ENCODE measurements around the gene LYPD3. TPM values are rescaled to one million over a fixed set of nuclear protein-coding genes. Genes with fewer than 3 reads are reported as not detected.

LYPD3 gene
- total RNA-seq, 4 donors from 2014 or later: not detected

DNA sequence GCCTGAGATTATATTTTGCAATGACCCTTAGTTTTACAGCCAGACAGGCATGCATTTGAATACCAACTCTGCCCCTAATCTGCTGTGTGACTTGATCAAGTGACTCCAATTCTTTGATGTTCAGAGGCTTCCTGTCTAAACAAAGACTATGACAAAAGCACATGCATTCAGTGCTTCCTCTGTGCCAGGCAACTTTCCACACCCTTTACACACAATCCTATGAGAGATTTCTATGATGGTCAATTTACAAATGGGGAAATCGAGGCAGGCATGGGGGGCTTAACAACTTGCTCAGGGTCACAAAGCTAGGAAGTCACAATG is 3.7 kb upstream of the LYPD3 start:
- Histone ChIP-seq H3K27ac (no peak overlapping the region), H3K9me3 (no peaks in the 10 kb centered on the region), H3K4me1 (no peaks in the 10 kb centered on the region), H3K27me3 (peaks cover 12 to 27% (median 16%) of the 10 kb centered on the region in 3 donors), H3K36me3 (no peaks in the 10 kb centered on the region), H3K4me3 (no peak overlapping the region)
- TF ChIP-seq, protein P1, sequence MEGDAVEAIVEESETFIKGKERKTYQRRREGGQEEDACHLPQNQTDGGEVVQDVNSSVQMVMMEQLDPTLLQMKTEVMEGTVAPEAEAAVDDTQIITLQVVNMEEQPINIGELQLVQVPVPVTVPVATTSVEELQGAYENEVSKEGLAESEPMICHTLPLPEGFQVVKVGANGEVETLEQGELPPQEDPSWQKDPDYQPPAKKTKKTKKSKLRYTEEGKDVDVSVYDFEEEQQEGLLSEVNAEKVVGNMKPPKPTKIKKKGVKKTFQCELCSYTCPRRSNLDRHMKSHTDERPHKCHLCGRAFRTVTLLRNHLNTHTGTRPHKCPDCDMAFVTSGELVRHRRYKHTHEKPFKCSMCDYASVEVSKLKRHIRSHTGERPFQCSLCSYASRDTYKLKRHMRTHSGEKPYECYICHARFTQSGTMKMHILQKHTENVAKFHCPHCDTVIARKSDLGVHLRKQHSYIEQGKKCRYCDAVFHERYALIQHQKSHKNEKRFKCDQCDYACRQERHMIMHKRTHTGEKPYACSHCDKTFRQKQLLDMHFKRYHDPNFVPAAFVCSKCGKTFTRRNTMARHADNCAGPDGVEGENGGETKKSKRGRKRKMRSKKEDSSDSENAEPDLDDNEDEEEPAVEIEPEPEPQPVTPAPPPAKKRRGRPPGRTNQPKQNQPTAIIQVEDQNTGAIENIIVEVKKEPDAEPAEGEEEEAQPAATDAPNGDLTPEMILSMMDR (IDR thresholded peaks at IDR 0.05 in 4 of 5, conservative IDR thresholded peaks at IDR 0.05 in 1 of 5): no peak
- no peak for TF ChIP-seq POLR2A (IDR thresholded peaks at IDR 0.05)
- in situ Hi-C loops (cut with MboI; ENCODE audit: low sequenced_read_pairs in 4 of 4): no loop called here
- DNase-seq (no peak), ATAC-seq (no peak)
- intact Hi-C loops (cut with DNase I; ENCODE audit: low total_unique reads): no loop called here

DNA sequence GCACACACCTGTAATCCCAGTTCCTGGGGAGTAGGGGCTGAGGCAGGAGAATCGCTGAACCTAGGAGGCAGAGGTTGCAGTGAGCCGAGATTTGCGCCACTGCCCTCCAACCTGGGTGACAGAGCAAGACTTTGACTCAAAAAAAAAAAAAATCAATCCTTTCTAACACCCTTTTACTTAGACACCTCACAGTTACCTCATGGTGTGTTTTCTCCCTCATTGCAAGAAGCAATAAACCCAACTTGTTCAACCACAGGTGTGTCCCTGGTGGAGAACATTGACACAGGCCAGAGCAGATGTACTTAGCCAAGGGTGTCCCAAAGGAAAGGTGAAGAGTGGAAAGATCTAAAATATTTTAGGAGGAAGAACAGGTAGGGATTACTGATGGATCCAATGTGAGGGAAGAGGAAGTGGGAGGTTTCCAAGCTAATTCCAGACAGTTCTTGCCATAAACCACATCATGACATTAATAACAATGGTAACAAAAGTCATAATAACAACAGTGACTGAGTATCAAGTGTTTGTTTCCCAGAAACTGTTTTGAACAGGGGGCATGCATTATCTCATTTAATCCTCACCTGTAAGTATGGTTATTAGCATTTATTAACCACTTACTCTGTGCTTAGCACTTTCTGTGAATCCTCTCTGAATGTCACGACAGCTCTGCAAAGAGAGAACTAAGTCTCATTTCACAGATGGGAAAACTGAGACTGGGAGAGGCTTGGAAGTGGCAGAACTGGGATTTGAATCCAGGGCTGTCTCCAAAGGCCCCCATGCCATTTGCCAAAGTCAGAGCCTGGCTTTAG is 3.1 kb upstream of the LYPD3 start:
- no peak for TF ChIP-seq POLR2A (IDR thresholded peaks at IDR 0.05)
- TF ChIP-seq, protein P1 (IDR thresholded peaks at IDR 0.05 in 4 of 5, conservative IDR thresholded peaks at IDR 0.05 in 1 of 5): no peak
- in situ Hi-C loops (cut with MboI; ENCODE audit: low sequenced_read_pairs in 4 of 4) (no loop called here), intact Hi-C loops (cut with DNase I; ENCODE audit: low total_unique reads) (no loop called here)
- no peaks in the 10 kb centered on the region for H3K9me3 ChIP-seq
- no peaks in the 10 kb centered on the region for H3K36me3 ChIP-seq
- ATAC-seq: no peak
- peaks cover 12 to 32% (median 18%) of the 10 kb centered on the region in 3 donors for H3K27me3 ChIP-seq
- no peak for DNase-seq
- no peak overlapping the region for H3K4me3 ChIP-seq
- no peaks in the 10 kb centered on the region for H3K4me1 ChIP-seq
- H3K27ac ChIP-seq: no peak overlapping the region

GRCh38 chr19:43467730-43468129 is 2.3 kb upstream of the LYPD3 start:
- Histone ChIP-seq H3K36me3 (no peaks in the 10 kb centered on the region), H3K27ac (no peak overlapping the region), H3K4me3 (no peak overlapping the region), H3K4me1 (no peaks in the 10 kb centered on the region), H3K9me3 (no peaks in the 10 kb centered on the region), H3K27me3 (peaks cover 12 to 32% (median 18%) of the 10 kb centered on the region in 3 donors)
- in situ Hi-C loops (cut with MboI; ENCODE audit: low sequenced_read_pairs in 4 of 4) (no loop called here), intact Hi-C loops (cut with DNase I; ENCODE audit: low total_unique reads) (no loop called here)
- TF ChIP-seq, protein P1 (IDR thresholded peaks at IDR 0.05 in 4 of 5, conservative IDR thresholded peaks at IDR 0.05 in 1 of 5): no peak
- no peak for TF ChIP-seq POLR2A (IDR thresholded peaks at IDR 0.05)
- ATAC-seq: no peak
- DNase-seq: no peak

DNA sequence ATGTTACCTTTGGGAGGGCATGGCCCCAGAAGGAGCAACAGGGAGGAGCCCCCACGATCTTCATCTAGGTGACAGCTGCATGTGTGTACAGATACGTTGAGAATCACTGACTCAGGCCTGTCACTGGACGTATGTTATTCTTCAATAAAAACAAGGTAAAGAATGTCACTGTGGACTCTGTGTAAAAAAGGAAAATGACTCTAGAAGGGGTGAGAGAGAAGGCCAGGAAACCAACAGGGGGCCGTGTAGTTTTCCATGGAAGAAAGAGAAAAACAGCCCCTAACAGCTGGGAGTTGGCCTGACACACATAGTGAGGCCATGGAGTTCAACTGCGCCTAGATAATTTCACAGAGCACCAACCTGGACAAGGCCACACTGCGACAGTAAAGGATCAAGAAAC is 1.9 kb upstream of the LYPD3 start:
- intact Hi-C loops (cut with DNase I; ENCODE audit: low total_unique reads) (no loop called here), in situ Hi-C loops (cut with MboI; ENCODE audit: low sequenced_read_pairs in 4 of 4) (no loop called here)
- H3K27me3 ChIP-seq: peaks cover 12 to 35% (median 18%) of the 10 kb centered on the region in 3 donors

More for the DNA sequence above, 1.9 kb upstream of the LYPD3 start:
- Histone ChIP-seq H3K4me3 (no peak overlapping the region), H3K36me3 (no peaks in the 10 kb centered on the region), H3K27ac (no peak overlapping the region), H3K9me3 (no peaks in the 10 kb centered on the region), H3K4me1 (no peaks in the 10 kb centered on the region)
- DNase-seq: no peak
- TF ChIP-seq POLR2A (IDR thresholded peaks at IDR 0.05): no peak
- TF ChIP-seq, protein P1 (IDR thresholded peaks at IDR 0.05 in 4 of 5, conservative IDR thresholded peaks at IDR 0.05 in 1 of 5): no peak
- no peak for ATAC-seq
